Activated T-helper 1 cell treated with anti-CD3 and anti-CD28 coated beads, Interleukin-2, amount 50 U/mL, for 16 hours (primary cell): ENCODE measurements around the gene GLRA2.
A peak's percentile ranks its signal among the peaks of the same experiment; 100 is the strongest.

Source experiments
- DNase-seq, 2 donors: peaks; one replicate each; pipeline ENCODE4 v3.0.0-alpha.2; 2020; ENCODE audit warnings: low read depth in 1 of 2, low spot score in 1 of 2

Gene GLRA2

DNA sequence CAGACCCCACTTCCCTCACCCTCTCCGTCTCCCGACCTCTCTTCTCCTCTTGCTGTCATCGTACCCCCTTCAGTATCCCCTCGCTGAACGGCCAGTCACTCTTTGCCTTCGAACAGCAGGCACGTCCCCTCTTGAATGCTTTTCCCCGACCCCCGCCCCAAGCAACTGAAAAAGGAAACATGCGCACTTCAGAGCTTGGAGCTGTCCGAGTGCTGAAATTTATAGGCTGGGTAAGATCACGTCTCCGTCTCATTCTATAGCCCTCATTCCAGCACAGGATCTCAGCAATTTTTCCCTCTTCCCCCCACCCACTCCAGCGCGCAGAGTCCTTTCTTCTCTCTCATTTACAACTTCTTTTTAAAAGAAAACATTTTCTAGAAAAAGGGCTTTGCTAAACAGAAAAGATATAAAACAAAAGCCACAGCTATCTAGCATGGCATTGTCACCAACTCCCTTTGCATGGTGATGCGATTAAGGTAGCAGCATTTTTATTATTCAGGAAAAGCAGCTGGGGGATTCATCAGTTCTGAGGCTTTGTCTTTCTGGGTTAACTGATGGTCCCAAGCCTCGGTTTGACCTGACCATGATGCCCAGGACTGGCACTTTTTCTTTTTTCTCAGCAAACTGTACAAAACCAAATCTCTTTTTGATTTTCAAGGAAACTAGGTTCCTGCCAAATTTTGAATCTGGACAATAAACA lies at the start of gene GLRA2:
Gene GLRA2 (plus strand): TSS at position 247 of the 700 bp plus-strand sequence. CDS start 522 bp downstream, outside the sequence.
- DNase-seq = no peak

DNA sequence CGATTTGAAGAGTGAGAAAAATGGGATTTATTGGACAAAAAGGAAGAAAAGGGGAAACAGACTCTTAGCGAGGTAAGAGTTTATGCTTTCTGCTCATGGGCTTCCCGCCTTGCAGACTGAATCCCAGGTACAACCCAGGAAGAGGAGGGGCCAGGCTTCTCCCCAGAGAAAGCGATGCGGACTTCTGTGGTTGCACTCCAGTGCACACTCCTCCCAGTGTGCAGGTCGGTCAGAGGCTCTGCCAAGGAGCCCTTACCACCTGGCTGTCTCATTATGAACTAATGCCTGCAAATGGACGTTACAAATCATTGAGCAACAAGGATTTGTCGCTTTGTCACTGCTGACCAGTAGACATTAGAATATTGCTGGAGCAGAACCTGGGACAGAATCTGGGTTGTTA lies 39.9 kb upstream of the GLRA2 start:
- no peak for DNase-seq

DNA sequence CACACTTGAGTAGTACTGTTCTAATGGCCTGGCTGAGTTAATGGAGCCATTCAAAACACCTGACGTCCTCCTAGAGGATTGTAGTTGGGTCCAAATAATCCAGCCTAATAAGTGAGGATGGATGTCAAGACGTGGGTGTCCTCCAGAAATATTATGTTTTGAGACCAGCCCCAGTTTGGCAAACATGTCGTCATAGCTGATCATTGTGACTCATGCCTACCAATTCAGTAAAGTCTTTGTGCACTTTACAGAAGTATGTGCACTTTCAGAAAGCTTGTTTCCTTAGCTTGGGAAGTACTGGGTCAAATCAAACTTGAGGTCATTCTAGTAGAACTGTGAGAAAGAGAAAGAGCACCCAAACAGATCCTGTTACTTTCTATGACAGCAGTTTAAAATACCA lies 37.6 kb upstream of the GLRA2 start:
- no peak for DNase-seq

DNA sequence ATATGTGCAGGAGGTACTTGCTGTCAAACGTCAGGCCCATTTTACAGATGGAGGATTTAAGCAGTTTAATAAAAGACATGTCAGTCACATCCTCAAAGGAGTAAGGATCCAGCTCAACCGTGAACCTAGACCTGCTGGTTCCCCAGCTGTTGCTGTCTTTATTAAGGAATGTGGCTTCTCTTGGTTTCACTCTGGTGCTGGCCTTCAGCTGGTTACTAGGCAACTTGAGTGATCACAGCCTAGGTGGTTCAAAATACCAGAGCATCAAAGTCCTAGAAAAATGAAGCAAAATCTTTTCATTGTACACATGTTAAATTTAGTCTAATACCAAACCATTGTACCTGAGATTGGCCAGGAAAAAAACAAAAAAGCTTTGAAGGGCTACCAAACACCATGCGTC lies 32.7 kb upstream of the GLRA2 start:
- no peak for DNase-seq

DNA sequence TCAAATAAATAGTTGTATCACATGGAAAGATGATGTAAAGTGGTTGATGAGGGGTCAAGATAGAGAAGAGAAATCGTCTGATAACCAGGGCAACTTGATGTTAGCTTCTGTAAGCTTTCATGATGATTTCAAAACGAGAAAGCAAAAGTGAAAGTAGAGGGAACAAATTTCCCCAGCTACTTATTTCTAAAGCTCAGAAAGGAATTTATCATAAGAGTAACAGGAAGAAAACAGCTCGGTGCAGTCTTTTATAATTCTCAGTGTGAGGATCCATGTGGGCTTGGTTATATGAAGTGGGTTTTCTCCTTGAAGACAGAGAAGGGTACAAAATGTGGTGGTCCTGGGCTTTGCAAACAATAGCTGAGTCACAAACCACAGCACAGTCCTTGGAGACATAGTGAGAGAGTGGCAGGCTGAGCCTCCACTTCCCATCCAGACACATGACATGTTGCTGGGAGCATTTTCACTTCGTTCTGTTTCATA lies 32.1 kb upstream of the GLRA2 start:
- no peak for DNase-seq

DNA sequence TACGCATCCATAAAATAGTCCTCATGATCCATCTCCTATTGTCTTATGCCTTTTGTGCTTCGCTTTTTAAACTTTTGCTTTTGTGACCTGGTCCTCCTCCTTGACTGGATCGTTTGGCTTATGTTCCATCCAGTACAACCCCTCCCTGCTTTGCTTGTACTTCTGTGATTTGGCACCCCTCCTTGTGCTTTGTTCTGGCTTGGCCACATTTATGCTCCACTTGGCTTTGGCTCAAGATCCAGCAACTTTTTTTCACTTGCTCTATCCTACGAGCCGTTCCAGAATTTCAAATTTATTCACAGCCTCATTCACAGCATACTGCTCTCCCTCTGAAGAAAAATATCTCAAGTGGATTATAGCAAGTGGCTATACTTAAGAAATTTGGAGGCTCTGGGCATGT lies 28.0 kb upstream of the GLRA2 start:
- no peak for DNase-seq

DNA sequence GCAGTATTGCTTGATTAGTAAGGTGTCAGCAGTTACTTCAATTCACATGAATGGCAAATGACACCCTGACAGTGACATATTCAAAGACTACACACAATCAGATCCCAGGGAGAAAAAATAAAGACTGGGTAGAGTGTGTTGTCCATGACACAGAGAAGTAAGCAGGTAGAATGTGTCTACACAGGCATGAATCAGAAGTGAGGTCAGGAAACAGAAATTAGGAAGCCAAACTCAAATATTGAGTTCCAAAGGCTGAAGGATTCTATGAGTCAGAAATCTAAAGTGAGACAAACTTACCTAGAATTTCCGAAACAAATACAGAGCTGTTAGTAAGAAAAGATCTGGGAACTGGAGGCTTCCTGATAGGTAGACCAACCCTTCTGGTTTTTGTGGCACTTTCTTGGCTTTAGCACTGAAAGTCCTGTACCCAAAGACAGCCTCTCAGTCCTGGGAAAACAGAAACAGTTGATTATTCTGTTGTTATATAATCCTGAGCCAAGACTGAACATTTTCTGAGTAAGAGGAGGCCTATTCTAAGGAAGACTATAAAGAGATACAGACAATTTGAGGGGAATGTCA lies 24.3 kb upstream of the GLRA2 start:
- DNase-seq = no peak

DNA sequence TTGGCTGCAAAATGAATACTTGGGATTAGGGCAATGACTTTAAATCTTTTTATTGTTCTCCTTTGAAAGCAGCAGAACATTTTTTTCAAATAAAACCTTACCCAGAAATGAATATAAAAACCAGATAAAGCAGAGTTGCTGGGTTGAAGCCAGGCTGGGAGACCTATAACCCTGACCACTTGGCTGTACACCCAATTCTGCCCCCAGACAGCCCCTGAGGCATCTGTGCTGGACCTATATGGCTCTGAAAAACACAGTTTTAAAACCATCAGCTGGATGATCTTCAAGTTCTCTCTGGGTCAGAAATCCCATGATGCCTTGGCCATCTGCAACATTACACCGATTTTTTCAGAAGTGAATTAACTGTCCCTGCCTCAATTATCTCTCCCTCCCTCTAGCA lies 23.7 kb upstream of the GLRA2 start:
- no peak for DNase-seq

DNA sequence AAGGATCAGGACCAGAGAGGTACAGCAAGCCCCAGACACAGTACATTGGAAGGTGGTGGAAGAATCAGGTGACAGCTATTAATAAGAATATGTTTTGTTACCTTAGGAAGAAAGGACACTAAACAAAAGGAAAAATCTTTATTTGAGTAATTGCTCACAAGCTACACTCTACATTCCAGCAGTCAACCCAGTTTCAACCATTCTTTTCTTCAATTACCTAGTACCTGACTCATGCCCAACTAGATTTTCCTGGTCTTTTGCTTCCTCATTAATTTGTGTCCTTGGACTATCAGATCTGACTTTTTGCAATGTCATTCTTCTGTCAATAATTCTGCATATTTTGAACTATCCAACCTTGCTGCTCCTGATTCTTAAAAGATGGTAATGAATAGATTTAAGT lies 22.5 kb upstream of the GLRA2 start:
- no peak for DNase-seq

DNA sequence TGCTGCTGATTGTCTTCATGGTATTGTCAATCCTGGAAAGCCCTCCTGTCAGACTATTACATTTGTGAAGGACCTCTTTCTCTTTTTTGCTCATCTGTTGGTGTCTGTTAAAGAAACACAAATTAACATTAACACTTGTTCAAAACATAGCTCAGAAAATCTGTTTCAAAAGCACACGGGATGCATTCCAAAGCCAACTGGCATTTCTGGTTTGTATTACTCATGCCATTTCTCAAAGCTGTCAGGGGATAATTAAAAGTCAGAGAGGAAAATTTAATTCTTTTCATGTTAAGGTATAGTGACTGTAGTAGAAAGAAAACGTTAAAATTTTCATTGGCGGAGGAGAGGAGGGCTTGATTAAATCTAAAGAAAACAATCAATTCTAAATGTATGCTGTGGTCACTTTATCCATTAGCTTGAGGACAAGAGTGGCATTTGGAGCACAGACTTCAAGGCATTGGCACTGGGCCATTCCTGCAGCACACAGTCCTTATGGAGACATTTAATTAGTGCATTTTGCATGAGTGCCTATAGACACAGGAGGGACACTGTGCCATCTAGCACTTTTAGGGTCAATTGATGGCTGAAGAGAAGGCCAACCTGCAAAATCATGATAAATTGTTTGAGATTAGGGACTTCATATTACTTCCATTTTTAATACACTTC lies 21.2 kb upstream of the GLRA2 start:
- DNase-seq = no peak

DNA sequence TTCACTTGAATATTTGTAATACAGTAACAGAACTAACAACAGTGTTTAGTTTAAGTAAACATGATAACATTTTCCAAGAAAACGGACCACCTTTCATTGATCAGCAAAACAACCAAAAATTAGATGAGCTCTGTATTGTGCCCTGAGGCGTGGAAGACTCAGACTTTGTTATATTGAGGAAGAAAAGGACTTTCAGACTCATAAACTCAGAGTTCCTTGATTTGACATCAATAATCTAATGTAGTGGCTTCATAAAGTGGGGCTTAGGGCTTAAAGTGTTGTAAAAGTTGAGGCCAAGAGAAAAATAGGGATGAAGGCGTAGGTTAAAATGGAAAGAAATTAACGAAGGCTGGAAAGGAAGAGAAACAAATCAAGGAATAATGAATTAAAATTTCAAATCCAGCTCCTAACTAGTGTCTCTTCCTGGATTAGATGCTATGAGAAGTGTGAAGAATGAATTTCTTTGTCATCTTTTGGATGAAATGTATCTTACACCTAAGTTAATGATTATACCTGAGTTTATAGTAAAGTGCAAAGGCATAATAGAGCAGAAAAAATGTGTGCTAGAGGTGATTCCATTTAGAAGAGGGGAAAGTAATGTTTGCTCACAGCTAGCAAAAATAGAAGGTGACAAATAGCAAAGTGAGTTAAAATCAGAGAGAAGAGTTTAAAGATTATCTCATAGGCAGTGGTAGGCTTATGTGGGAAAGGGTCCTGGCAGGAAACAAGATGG lies 19.8 kb upstream of the GLRA2 start:
- DNase-seq = no peak

DNA sequence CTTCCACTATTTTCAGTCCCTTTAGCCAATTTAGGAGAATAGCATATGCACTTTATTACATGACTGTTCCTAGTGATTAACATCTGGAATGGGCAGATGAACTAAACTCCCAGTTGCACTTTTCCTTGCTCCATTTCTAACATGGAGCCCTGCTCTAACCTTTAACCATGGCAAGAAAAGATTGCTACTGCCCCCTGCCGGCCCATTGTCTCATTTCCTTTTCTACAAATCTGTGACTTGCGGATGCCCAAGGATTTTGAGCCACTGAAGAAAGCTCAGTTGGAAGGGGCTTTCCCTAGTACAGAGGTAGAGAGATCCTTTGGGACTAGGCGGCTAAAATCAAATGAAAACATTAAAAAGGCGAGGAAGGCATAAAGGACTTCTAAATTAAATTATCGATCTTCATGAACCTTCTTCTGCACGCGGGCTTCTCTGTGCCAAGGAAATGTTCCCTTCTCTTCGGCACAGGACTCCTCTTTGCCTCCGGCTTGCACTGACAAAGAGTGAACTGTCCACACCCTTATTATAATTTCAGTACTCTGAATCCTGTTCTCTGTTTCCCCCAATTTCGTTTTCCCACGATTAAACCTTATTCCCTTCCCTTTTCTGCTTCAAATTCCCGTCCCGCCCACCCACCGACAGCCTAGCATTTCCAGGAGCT lies 577 bp upstream of the GLRA2 start:
- DNase-seq = peak; percentile 3 to 9

DNA sequence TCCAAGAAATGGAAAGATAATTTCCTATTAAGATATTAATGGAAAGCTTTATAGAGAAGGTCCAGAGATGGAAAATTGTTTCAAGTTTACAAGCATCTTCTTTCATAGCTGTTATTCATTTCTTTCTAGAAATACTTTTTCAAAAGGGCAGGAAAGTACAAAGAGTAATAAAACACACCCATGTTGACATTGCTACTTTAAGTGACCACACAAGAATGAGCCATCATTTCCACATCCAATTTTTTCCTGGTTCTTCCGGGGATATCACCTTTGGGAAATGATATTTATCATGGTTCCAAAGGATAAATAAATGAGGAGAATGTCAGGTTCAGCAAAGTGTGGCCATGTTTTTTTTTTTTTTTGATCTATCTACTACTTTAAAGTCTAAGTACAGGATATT lies 4.5 kb downstream of the GLRA2 start:
- no peak for DNase-seq

DNA sequence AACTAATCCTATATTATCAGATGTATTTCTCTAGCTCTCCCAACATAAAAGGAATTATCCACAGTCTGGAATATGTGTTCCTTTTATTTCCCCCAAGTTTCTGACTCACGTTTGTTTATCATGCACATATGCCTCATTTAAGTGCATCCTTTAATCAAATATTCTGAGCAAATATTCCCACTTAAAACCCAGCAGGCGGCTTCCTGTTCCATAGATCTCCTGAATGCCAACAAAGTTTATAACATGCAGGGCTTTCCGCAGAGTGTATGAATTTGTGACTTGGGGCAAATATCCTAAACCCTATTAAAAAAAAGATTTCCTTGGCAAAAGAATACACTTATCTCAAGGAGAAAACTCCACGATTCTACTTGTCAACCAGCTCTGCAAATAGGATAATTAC lies 16.9 kb downstream of the GLRA2 start:
- no peak for DNase-seq

DNA sequence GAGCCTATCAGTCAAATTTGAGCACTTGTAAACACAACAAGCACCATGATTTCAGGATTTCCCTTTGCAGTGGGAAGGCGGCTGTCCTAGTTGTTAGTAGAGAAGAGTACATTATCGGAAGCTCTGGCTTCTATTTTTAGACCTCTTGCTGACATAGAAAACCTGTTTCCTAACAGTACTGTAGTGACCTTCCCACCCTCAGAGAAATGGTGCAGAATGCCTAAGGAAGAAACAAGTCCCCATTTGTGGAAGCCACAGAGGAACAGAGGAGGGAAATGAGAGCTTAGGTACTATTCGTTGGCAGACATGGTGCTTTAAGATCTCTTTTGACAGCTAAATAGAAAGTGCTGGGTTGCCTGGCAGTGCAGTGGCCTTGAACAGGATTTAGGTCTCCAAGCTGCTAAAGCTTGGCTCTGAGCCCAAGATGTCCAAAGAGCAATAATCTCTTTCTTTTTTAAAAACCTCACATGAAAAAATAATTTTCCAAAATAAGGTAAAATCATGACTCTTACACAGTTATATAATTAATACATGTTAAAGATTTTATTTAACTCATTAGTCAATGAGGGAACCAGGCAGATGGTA lies 24.9 kb downstream of the GLRA2 start:
- no peak for DNase-seq

DNA sequence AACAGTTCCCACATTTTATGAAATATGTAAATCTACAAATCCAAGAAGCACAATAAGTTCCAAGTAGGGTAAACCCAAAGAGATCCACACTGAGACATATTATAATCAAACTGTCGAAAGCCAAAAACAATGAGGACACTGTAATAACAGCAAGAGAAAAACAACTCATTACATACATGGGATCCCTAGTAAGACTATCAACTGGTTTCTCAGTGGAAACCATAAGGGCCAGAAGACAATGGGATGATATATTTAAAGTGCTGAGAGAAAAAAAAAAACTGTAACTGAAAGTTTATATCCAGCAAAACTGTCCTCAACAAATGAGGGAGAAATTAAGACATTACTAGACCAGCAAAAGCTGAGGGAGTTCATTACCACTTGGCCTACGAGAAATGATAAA lies 34.7 kb downstream of the GLRA2 start:
- DNase-seq = no peak

DNA sequence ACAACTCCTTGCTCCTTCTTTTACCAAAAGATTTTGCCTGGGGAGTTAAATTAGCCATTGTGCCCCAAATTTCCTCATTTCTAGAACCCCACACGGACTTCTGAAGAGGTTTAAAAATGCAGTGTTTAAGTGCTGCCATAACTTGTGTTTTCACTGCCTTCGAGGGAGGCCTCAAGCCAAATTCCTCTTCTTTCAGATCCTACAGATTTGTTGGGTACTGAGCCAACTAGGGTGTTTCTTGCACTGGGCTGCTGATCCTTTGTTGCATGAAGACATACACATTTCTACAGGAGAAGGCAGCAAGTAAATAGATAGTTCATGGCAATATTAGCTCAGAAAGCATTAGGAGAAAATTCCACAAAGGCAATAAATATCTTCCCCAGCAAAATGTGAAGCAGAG lies 43.8 kb downstream of the GLRA2 start:
- no peak for DNase-seq

DNA sequence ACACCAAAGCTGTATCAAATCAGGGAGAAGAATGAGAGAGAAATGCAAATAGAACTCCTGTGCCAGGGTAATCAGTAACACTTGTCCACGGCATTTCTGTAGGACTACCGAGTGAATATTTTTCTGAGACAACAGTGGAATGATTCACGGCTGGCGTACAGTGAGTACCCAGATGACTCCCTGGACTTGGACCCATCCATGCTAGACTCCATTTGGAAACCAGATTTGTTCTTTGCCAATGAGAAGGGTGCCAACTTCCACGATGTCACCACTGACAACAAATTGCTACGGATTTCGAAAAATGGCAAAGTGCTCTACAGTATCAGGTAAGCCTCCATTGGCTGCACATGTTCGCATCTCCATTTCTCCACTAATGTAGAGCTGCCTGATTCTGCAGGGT lies 51.7 kb downstream of the GLRA2 start:
- DNase-seq = no peak

DNA sequence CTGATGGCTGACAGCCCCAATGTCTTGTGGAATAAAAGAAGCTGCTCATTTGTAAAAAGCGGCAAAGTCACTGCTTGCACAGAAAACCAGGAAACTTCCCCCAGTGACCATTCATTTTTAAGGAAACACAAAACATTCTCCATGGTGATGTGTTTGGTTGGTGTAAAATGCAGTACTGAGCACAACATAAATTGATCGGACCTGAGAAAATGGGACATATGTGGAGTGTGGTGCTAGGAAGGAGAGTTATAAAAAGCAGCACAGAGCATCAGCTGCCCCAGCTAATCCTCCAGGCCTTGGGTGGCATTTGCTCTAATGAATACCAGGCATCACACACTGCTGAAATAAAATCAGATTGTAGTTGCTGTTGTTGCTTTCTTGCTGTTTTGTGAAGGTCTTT lies 55.2 kb downstream of the GLRA2 start:
- DNase-seq = no peak

DNA sequence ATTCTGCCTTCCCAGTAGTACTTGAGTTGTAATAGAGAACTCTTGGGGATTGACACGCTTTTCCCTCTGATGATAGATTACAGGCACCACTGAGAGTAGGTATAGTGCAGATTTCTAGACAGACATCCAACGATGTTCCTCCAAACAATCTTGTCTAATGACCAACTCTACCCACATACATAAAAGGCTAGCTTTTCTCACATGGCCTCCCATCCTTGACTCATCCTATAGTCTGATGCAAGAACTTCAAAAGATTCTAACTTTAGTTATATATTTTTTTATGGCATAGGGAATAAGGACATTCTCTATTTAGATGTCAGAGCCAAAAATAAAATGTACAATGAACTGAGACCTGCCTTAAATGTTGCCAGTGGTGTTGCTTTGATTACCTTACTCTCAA lies 60.9 kb downstream of the GLRA2 start:
- DNase-seq = no peak
